IPS DF 6.9 (cell line): ENCODE measurements around the gene KANSL1.
"Not testable (repeated sequence)": the region's sequence is repeated elsewhere in the genome, so short reads cannot be mapped to it uniquely, and the experiment has no call there.

Experiments
- DNase-seq: peaks from one replicate; pipeline ENCODE4 v3.0.0-alpha.2; 2013; ENCODE audit warnings: low read depth, low spot score
- H3K27ac ChIP-seq: one replicate; pipeline ENCODE4 v1.5.1; 2013; ENCODE audit warnings: low read length, control low read depth
- H3K27me3 ChIP-seq: 2 replicates; pipeline ENCODE4 v1.6.1; 2013; ENCODE audit warnings: mild to moderate bottlenecking, low read length; ENCODE audit not compliant: control insufficient read depth, insufficient read depth
- H3K36me3 ChIP-seq: 2 replicates; pipeline ENCODE4 v1.6.1; 2013; ENCODE audit warnings: low read length; ENCODE audit not compliant: control insufficient read depth, insufficient read depth
- H3K4me1 ChIP-seq: 2 replicates; pipeline ENCODE4 v1.6.1; 2013; ENCODE audit warnings: low read length; ENCODE audit not compliant: control insufficient read depth, insufficient read depth
- H3K4me3 ChIP-seq: 2 replicates; pipeline ENCODE4 v1.5.1; 2013; ENCODE audit warnings: mild to moderate bottlenecking, low read length
- H3K9me3 ChIP-seq: 2 replicates; pipeline ENCODE4 v1.6.1; 2013; ENCODE audit warnings: low read length, inconsistent platforms; ENCODE audit not compliant: control insufficient read depth, insufficient read depth
- WGBS: extraction: QIAGEN DNeasy Blood & Tissue Kit; methylation state at CpG from one replicate; pipeline ENCODE4 v1.1.7; 2013; ENCODE audit warnings: mixed read lengths, missing lambda C conversion rate; ENCODE audit not compliant: insufficient read length, insufficient coverage; 5-methylcytosine and 5-hydroxymethylcytosine counted together

The KANSL1 gene

GRCh38 chr17:46101785-46102617 is 91.2 kb downstream of the KANSL1 start:
- H3K36me3 ChIP-seq, H3K27ac ChIP-seq, H3K9me3 ChIP-seq, DNase-seq, H3K27me3 ChIP-seq, H3K4me3 ChIP-seq, H3K4me1 ChIP-seq: not testable (repeated sequence)
- WGBS, result no CpG with 5 or more reads among the region's 9 CpGs

GRCh38 chr17:46100590-46100989 is 92.6 kb downstream of the KANSL1 start:
- Histone ChIP-seq H3K9me3 (no peaks in the 10 kb centered on the region), H3K4me1 (no peaks in the 10 kb centered on the region), H3K36me3 (no peaks in the 10 kb centered on the region), H3K4me3 (no peak overlapping the region), H3K27me3 (no peaks in the 10 kb centered on the region), H3K27ac (no peak overlapping the region)
- no peak for DNase-seq
- no CpG with 5 or more reads among the region's 2 CpGs for WGBS

- WGBS, result no CpG with 5 or more reads among the region's 1 CpG
- no peak overlapping the region for H3K27ac ChIP-seq
- no peaks in the 10 kb centered on the region for H3K27me3 ChIP-seq
- no peaks in the 10 kb centered on the region for H3K9me3 ChIP-seq
- H3K4me1 ChIP-seq, result no peaks in the 10 kb centered on the region
- H3K36me3 ChIP-seq, result no peaks in the 10 kb centered on the region
- DNase-seq, result no peak
- H3K4me3 ChIP-seq, result no peak overlapping the region
Measured at GRCh38 chr17:46099865-46100264, 93.4 kb downstream of the KANSL1 start.

- DNase-seq, result no peak
- no peak overlapping the region for H3K4me3 ChIP-seq
- H3K27me3 ChIP-seq, result no peaks in the 10 kb centered on the region
- no CpG with 5 or more reads among the region's 1 CpG for WGBS
- no peaks in the 10 kb centered on the region for H3K36me3 ChIP-seq
- no peaks in the 10 kb centered on the region for H3K9me3 ChIP-seq
- H3K27ac ChIP-seq, result no peak overlapping the region
- H3K4me1 ChIP-seq, result no peaks in the 10 kb centered on the region
Measured at GRCh38 chr17:46097497-46097896, 95.7 kb downstream of the KANSL1 start.

- no peaks in the 10 kb centered on the region for H3K4me1 ChIP-seq
- no peaks in the 10 kb centered on the region for H3K36me3 ChIP-seq
- DNase-seq, result no peak
Measured at GRCh38 chr17:46092991-46093390, 100.2 kb downstream of the KANSL1 start.

GRCh38 chr17:46090871-46091270 is 102.4 kb downstream of the KANSL1 start:
- WGBS, result no CpG with 5 or more reads among the region's 4 CpGs
- no peak for DNase-seq

More at GRCh38 chr17:46092991-46093390, 100.2 kb downstream of the KANSL1 start:
- Histone ChIP-seq H3K4me3 (no peak overlapping the region), H3K9me3 (no peaks in the 10 kb centered on the region), H3K27ac (no peak overlapping the region), H3K27me3 (no peaks in the 10 kb centered on the region)

GRCh38 chr17:46089389-46089965 is 103.8 kb downstream of the KANSL1 start:
- no peak overlapping the region for H3K4me3 ChIP-seq
- no peaks in the 10 kb centered on the region for H3K4me1 ChIP-seq
- H3K36me3 ChIP-seq, result no peaks in the 10 kb centered on the region
- no peaks in the 10 kb centered on the region for H3K27me3 ChIP-seq
- H3K27ac ChIP-seq, result no peak overlapping the region
- WGBS, result no CpG with 5 or more reads among the region's 3 CpGs
- no peaks in the 10 kb centered on the region for H3K9me3 ChIP-seq
- DNase-seq, result no peak

More at GRCh38 chr17:46090871-46091270, 102.4 kb downstream of the KANSL1 start:
- Histone ChIP-seq H3K4me3 (no peak overlapping the region), H3K9me3 (no peaks in the 10 kb centered on the region), H3K36me3 (no peaks in the 10 kb centered on the region), H3K27ac (no peak overlapping the region), H3K27me3 (no peaks in the 10 kb centered on the region), H3K4me1 (no peaks in the 10 kb centered on the region)

- no peaks in the 10 kb centered on the region for H3K27me3 ChIP-seq
- DNase-seq, result no peak
- H3K27ac ChIP-seq, result no peak overlapping the region
- no CpG with 5 or more reads among the region's 2 CpGs for WGBS
- peaks cover 3% of the 10 kb centered on the region; the same call in 1 of the 2 replicates for H3K4me1 ChIP-seq
- no peaks in the 10 kb centered on the region for H3K9me3 ChIP-seq
- H3K36me3 ChIP-seq, result no peaks in the 10 kb centered on the region
- no peak overlapping the region for H3K4me3 ChIP-seq
Measured at GRCh38 chr17:46088595-46088994, 104.6 kb downstream of the KANSL1 start.

- not testable (repeated sequence) for H3K27me3 ChIP-seq, DNase-seq, H3K9me3 ChIP-seq, H3K36me3 ChIP-seq, H3K27ac ChIP-seq, H3K4me1 ChIP-seq, H3K4me3 ChIP-seq
- no CpG with 5 or more reads among the region's 4 CpGs for WGBS
Measured at GRCh38 chr17:46087871-46088270, 105.4 kb downstream of the KANSL1 start.

GRCh38 chr17:46086821-46087220 is 106.4 kb downstream of the KANSL1 start:
- Histone ChIP-seq H3K36me3 (no peaks in the 10 kb centered on the region), H3K9me3 (no peaks in the 10 kb centered on the region), H3K27me3 (no peaks in the 10 kb centered on the region), H3K27ac (no peak overlapping the region), H3K4me1 (peaks cover 4% of the 10 kb centered on the region; the same call in 1 of the 2 replicates), H3K4me3 (no peak overlapping the region)
- WGBS, result no CpG with 5 or more reads among the region's 4 CpGs
- DNase-seq, result no peak

- no CpG with 5 or more reads among the region's 6 CpGs for WGBS
- Histone ChIP-seq H3K27ac (no peak overlapping the region), H3K27me3 (no peaks in the 10 kb centered on the region), H3K4me1 (peaks cover 4% of the 10 kb centered on the region; the same call in 1 of the 2 replicates), H3K9me3 (no peaks in the 10 kb centered on the region), H3K36me3 (no peaks in the 10 kb centered on the region), H3K4me3 (no peak overlapping the region)
- DNase-seq, result no peak
Measured at GRCh38 chr17:46085522-46085921, 107.7 kb downstream of the KANSL1 start.
